ENCODE measurements around the gene SESN1.

- TF ChIP-seq CTCF (IDR thresholded peaks at IDR 0.05 in 2 of 3, conservative IDR thresholded peaks at IDR 0.05 in 1 of 3; ENCODE audit: insufficient read depth in 2 of 3, low read depth in 1 of 3, low read length in 3 of 3), result no peak
- TF ChIP-seq TAF1 (IDR thresholded peaks at IDR 0.05; ENCODE audit: control insufficient read depth, extremely low read depth, insufficient read depth, low read length, severe bottlenecking), result no peak
- TF ChIP-seq POLR2G (IDR thresholded peaks at IDR 0.05; ENCODE audit: low read depth, low read length), result no peak
- TF ChIP-seq MLX (CRISPR knock-in tag; conservative IDR thresholded peaks at IDR 0.05), result no peak
- no peak for TF ChIP-seq FOXA3 (CRISPR knock-in tag; conservative IDR thresholded peaks at IDR 0.05 in 1 of 2, IDR thresholded peaks at IDR 0.05 in 1 of 2)
- TF ChIP-seq SRSF7 (optimal IDR thresholded peaks at IDR 0.05; ENCODE audit: low read depth, low read length), result no peak
- TF ChIP-seq E2F8 (IDR thresholded peaks at IDR 0.05; ENCODE audit: low read depth, partially characterized antibody), result no peak
- TF ChIP-seq CHCHD3 (CRISPR knock-in tag; IDR thresholded peaks at IDR 0.05), result no peak
- TF ChIP-seq POLR2AphosphoS5 (IDR thresholded peaks at IDR 0.05; ENCODE audit: control insufficient read depth, insufficient read depth, low read depth, low read length), result no peak
- no peak for TF ChIP-seq HOXB6 (CRISPR knock-in tag; IDR thresholded peaks at IDR 0.05; ENCODE audit: borderline replicate concordance)
- no peak for TF ChIP-seq RHOXF2B (CRISPR knock-in tag; conservative IDR thresholded peaks at IDR 0.05)
- TF ChIP-seq EP300 (IDR thresholded peaks at IDR 0.05; ENCODE audit: low read length), result no peak
- no peak for TF ChIP-seq ETS2 (tag; IDR thresholded peaks at IDR 0.05; ENCODE audit: borderline replicate concordance, poor library complexity, severe bottlenecking)
- TF ChIP-seq CHD2 (IDR thresholded peaks at IDR 0.05; ENCODE audit: low read depth, low read length), result no peak
Measured at GRCh38 chr6:109062767-109063352, 31.8 kb downstream of the SESN1 start.
